HS-27A (cell line): Measurements from ENCODE around the gene CYGB.
"Not testable (repeated sequence)": the region's sequence is repeated elsewhere in the genome, so short reads cannot be mapped to it uniquely, and the experiment has no call there.

Experiments
- DNase-seq: peaks from one replicate; pipeline ENCODE4 v3.0.0-alpha.2; 2012; ENCODE audit warnings: low read depth, missing footprints

The CYGB gene

GRCh38 chr17:76538281-76538931, 897 bp upstream of the CYGB start:
- DNase-seq = no peak

DNA sequence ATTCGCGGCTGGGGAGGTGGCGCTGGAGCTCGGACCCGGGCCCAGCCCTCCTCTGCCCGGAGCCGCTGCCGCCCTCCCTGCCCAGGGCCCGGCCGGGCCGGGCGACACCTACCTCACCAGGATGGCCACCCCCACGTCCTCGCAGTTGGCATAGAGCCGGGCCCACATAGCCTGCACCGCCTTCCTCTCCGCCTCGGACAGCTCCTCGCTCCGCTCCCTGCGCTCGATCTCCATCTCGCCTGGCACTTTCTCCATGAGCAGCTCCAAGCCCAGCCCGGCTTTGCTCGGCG, 276 bp downstream of the CYGB start:
- no peak for DNase-seq

- DNase-seq = no peak
These were observed 810 bp downstream of the CYGB start for GRCh38 chr17:76536511-76537287.

- DNase-seq = no peak
These were observed 1.6 kb downstream of the CYGB start for GRCh38 chr17:76535788-76536510.

DNA sequence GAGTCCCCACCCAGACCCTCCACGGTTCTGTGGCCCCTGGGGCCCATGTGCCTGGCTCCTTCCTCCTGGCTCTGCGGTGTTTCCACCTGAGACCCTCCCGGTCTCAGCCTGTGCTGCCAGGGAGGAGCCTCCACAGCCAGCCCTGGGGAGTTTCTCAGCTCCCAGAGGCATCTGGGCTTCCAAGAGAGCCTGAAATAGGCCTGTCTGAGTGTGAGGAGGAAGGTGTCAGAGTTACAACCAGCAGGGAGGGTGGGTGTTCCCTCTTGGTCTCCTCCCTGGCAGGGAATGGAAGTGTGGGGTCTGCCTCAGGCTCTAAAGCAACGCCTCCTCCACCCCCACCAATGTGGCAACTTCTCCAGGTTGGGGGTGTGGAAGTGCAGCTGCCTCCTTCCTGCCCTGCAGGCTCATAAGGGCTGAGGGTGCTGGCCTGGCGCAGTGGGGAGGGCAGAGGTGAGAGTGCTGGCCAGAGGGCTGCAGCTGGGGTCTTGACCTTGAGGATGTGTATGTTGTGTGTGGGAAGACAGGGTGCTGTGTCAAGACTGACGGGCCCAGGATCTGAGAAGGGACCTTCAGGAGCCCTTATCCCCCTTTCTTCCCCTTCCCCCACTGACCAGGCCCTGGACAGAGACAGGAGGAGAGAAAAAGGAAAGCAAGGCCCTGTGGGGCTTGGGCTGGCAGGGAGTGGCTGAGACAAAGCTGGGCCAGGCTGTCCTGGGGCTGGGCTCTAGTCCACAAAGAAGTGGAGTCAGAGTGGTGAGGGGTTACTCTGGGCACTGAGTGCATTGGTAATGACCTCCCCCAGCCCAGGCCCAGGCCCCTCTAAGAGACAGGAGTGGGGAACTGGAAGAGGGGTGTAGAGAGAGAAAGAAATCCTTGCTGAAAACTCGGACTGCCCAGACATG, 2.4 kb downstream of the CYGB start:
- DNase-seq = no peak

- DNase-seq = not testable (repeated sequence)
These were observed 3.7 kb downstream of the CYGB start for GRCh38 chr17:76533640-76534359.

DNA sequence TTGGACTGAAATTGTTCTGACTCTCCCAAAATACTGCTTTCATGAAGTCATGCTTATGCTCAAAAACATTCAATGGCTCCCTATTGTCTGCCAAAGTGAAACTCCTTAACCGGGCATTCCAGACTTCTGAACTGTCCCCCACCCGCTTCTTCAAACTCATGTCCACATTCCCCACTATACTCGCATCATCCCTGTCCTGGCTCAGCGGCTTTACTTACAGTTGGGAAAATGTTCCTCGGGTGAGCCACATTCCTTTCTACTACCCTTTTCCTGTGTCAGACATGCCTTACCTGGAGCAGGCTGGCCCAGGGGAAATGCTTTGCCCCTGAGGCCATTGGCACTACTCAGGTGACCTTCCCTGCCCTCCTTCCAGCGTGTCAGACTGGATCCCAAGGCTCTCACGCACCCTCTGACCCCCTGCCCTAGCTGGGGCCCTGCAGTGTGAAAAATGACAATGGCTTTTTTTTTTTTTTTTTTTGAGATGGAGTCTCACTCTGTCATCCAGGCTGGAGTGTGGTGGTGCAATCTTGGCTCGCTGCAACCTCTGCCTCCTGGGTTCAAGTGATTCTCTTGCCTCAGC, 5.3 kb downstream of the CYGB start:
- DNase-seq = no peak

DNA sequence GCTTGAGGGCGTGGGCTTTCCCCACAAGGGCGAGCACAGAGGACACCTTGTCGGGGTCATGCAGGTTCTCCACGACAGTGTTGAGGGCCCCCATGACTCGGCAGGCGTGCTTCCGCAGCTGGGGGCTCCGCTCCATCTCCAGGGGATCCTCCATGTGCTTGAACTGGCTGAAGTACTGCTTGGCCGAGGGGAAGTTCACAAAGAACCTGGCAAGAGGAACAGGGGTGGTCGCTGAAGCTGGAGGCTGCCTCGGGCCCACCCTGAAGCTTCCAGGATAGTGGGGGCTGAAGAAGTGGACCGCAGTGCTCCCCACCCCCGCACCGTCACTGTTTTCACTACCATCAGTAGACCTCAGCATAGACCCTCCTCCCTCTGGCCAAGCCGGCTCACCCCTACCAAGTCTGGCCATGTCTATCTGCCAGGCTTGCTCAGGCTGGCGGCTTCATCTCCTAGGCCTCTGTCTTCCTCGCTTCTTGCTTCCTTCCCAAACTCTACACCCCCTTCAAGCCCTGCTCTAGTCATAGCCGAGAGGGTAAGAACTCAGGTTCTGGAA, 5.9 kb downstream of the CYGB start:
- no peak for DNase-seq

DNA sequence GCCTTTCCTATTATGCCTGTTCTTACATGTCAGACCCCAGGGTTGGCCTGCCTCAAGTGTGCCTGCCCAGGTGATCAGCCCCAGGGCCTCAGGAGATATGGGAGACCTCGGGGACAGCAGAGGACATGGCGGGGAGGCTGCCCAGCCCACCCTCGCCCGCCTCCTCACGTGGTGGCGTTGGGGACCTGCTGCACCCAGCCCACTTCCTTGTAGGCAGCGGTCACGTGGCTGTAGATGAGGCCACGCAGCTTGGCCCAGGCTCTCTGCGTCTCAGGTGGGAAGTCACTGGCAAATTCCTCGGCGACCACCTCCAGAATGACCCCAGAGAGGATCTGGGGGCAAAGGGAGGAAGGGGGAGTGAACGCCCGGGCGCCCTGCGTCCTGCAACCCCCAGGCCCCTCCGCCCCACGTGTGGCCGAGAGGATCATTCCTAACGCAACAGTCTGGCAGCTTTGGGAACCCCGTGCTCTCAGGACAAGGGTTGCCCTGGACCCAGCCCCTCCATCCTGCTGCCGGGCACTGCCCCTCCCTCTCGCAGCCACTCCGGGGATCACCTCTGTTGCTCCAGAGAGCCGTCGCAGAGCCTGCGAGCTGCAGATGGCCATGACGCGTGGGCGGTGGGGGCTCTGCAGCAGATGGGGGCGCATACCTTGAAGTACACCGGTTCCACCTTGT, 6.6 kb downstream of the CYGB start:
- no peak for DNase-seq

DNA sequence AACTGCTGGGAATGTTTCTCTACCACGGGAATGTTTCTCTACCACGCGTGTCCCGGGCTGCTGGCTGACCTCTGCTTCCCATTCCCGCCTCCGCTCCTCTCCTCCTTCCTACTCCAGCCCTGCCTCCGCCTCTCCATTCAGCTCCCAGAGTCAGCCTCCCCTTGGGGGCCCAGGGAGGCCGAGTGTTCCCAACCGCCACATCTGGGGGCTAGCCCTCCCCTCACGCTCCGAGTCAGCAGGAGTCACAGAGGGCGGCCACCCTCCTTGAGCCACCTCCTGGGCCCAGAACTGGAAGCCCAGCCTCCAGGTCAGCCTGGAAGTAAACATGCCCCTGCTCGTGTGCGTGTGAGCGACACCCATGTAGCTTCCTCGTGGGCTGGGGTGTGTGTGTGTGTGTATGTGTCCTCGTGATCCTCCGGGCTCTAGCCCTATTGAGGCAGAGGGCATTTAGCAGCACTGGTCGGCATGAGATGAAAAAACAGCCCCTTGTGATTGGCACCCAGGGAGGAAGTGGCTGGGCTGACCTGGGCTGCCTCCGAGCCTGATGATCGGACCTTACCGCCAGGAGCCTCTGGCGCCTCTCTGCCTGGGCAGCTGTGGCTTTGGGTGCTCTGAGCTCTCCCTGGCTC, 7.3 kb downstream of the CYGB start:
- no peak for DNase-seq

DNA sequence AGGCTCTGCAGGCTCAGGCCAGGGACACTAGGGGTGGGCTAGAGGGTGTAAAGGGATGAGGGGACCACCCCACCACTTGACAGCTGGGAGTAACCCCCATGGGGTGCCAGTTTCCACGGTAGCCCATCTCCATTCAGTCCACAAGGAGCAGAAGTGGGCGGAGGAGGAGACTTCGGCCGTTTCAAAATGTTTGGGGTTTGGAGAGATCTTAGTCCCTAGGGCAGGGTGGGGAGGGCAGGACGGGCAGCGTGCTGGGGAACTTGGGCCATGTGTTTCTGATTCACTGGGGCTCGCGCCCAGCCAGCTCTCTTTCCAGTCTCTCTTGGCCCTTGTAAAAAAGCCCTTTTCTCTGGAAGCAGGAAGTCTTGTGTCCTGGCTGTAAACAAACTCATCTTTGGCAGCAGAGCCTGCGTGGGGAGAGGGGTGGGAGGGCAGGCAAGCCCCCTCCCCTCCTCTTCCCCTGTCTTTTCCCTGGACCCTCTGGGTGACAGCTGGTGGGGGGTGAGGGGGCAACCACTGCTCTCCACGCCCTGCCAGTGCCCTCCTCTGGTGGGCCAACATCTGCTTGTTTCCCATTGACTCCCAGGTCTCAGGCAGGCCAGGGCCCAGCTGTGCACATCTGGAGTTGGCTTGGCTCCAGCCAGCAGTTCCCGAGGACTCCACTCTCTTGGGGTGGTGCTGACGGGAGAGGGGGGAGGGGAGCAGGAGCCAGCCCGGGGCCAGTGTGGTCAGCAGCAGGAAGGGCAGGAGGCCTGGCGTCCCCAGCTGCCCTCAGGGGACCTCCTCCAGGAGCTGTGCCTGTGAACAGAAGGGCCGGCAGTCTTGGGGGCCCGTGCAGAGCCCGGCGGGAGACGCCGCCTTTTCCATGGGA, 8.1 kb downstream of the CYGB start:
- DNase-seq = no peak

- no peak for DNase-seq
These were observed 8.8 kb downstream of the CYGB start for GRCh38 chr17:76528528-76529223.

GRCh38 chr17:76528156-76528527, 9.4 kb downstream of the CYGB start:
- DNase-seq = no peak

- DNase-seq = no peak
These were observed 9.9 kb downstream of the CYGB start for GRCh38 chr17:76527430-76528111.

GRCh38 chr17:76527016-76527415, 10.5 kb downstream of the CYGB start:
- DNase-seq = not testable (repeated sequence)

DNA sequence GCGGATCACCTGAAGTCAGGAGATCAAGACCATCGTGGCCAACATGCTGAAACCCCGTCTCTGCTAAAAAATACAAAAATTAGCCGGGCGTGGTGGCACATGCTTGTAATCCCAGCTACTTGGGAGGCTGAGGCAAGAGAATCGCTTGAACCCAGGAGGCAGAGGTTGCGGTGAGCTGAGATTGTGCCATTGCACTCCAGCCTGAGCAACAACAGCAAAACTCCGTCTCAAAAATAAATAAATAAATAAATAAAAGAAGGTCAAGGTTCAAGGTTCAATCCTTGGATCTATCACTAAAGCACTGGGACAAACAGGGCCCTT, 12.0 kb downstream of the CYGB start:
- not testable (repeated sequence) for DNase-seq

GRCh38 chr17:76524598-76525512, 12.7 kb downstream of the CYGB start:
- no peak for DNase-seq
